ENCODE measurements around the gene ZNF487. TPM values are rescaled to one million over a fixed set of nuclear protein-coding genes. Genes with fewer than 3 reads are reported as not detected.

The ZNF487 gene
- total and polyA plus RNA-seq, 2 donors (not counting 1 experiment from before 2014, with no cell fraction given), result 9.8 to 14.8 TPM

GRCh38 chr10:43440463-43441134 is 3.7 kb downstream of the ZNF487 start:
- H3K4me2 ChIP-seq (replicated peaks; ENCODE audit: low read depth, low read length, poor library complexity, severe bottlenecking), result peak overlapping the region; percentile 26
- H3K9ac ChIP-seq (ENCODE audit: low read length), result no peak overlapping the region
- no peak overlapping the region for H2AFZ ChIP-seq (ENCODE audit: insufficient read depth, low read depth, low read length, poor library complexity, severe bottlenecking)
- no CpG with 5 or more reads among the region's 5 CpGs for WGBS (ENCODE audit: insufficient coverage)
- ChIA-PET POLR2A (interaction anchor here (0.6 to 0.8 kb wide), 2 partner anchors 11 to 33 kb away, joined by 3 read pairs; no protein-coding TSS in a partner anchor), CTCF (no interaction called here)
- H3K27me3 Mint-ChIP-seq, result no peaks in the 10 kb centered on the region
- no peaks in the 10 kb centered on the region for H3K27me3 ChIP-seq (replicated peaks in 1 of 4; ENCODE audit: control extremely low read depth in 1 of 4, control insufficient read depth in 3 of 4, insufficient read depth in 4 of 4, low read length in 3 of 4)
- no peak for DNase-seq
- no peak for TF ChIP-seq CTCF (IDR thresholded peaks at IDR 0.05)
- TF ChIP-seq EZH2 (IDR thresholded peaks at IDR 0.05; ENCODE audit: borderline replicate concordance, insufficient read depth, low read depth, low read length, poor library complexity, severe bottlenecking), result no peak
- peaks cover 0 to 3% (median 0%) of the 10 kb centered on the region in 3 donors for H3K9me3 ChIP-seq (ENCODE audit: control extremely low read depth in 1 of 3, control insufficient read depth in 2 of 3, insufficient read depth in 1 of 3, low read length in 2 of 3)
- no peak for ATAC-seq (ENCODE audit: low read depth)
- H3K4me3 Mint-ChIP-seq, result peak overlapping the region; percentile 39
- intact Hi-C loops (cut with micrococcal nuclease), result no loop called here
- H3K79me2 ChIP-seq (ENCODE audit: control insufficient read depth, insufficient read depth, low read length), result peaks cover 77% of the 10 kb centered on the region
- H3K4me3 ChIP-seq (ENCODE audit: control extremely low read depth in 1 of 5, extremely low read depth in 1 of 5, insufficient read depth in 1 of 5, low read depth in 2 of 5, low read length in 4 of 5), result no peak overlapping the region
- H3K27ac ChIP-seq (ENCODE audit: low read length in 2 of 2), result peak overlapping the region; percentile 18 to 32
- peaks cover 29% of the 10 kb centered on the region for H3K4me1 Mint-ChIP-seq
- no peaks in the 10 kb centered on the region for H3K9me3 Mint-ChIP-seq (ENCODE audit: insufficient read depth)
- peaks cover 4% of the 10 kb centered on the region for H4K20me1 ChIP-seq (ENCODE audit: control insufficient read depth, insufficient read depth, low read length, poor library complexity, severe bottlenecking)
- peak overlapping the region; percentile 70 for H3K27ac Mint-ChIP-seq
- H3K36me3 ChIP-seq (replicated peaks in 1 of 2; ENCODE audit: control extremely low read depth in 1 of 2, control insufficient read depth in 1 of 2, extremely low read depth in 1 of 2, insufficient read depth in 2 of 2, low read length in 1 of 2), result no peaks in the 10 kb centered on the region
- H3K4me1 ChIP-seq (ENCODE audit: control insufficient read depth in 2 of 2, insufficient read depth in 2 of 2, low read length in 2 of 2), result peaks cover 17 to 44% of the 10 kb centered on the region in 2 donors

DNA sequence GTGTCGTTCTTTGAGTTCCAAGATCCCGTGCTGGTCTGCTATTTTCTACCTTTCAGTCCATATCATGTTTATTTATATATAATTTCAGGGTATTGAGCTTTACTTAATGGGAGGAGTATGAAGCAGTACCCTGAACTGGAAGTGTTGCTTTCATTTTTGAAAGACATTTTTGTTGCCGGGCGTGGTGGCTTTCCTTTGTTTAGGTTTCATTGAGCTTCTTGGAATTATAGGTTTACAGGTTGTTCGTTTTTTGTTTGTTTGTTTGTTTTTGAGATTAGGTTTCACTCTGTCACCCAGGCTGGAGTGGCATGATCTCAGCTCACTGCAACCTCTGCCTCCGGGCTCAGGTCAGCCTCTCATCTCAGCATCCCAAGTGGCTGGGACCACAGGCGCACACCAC is 7.4 kb downstream of the ZNF487 start:
- Histone ChIP-seq H3K4me3 (ENCODE audit: control extremely low read depth in 1 of 5, extremely low read depth in 1 of 5, insufficient read depth in 1 of 5, low read depth in 2 of 5, low read length in 4 of 5) (no peak overlapping the region), H3K4me1 (ENCODE audit: control insufficient read depth in 2 of 2, insufficient read depth in 2 of 2, low read length in 2 of 2) (peaks cover 12 to 24% of the 10 kb centered on the region in 2 donors), H3K27ac (ENCODE audit: low read length in 2 of 2) (no peak overlapping the region), H3K79me2 (ENCODE audit: control insufficient read depth, insufficient read depth, low read length) (peaks cover 62% of the 10 kb centered on the region), H3K4me2 (replicated peaks; ENCODE audit: low read depth, low read length, poor library complexity, severe bottlenecking) (no peak overlapping the region), H3K36me3 (replicated peaks in 1 of 2; ENCODE audit: control extremely low read depth in 1 of 2, control insufficient read depth in 1 of 2, extremely low read depth in 1 of 2, insufficient read depth in 2 of 2, low read length in 1 of 2) (no peaks in the 10 kb centered on the region), H3K9ac (ENCODE audit: low read length) (no peak overlapping the region), H3K27me3 (replicated peaks in 1 of 4; ENCODE audit: control extremely low read depth in 1 of 4, control insufficient read depth in 3 of 4, insufficient read depth in 4 of 4, low read length in 3 of 4) (no peaks in the 10 kb centered on the region), H3K9me3 (ENCODE audit: control extremely low read depth in 1 of 3, control insufficient read depth in 2 of 3, insufficient read depth in 1 of 3, low read length in 2 of 3) (peaks cover 0 to 16% (median 0%) of the 10 kb centered on the region in 3 donors), H2AFZ (ENCODE audit: insufficient read depth, low read depth, low read length, poor library complexity, severe bottlenecking) (no peak overlapping the region), H4K20me1 (ENCODE audit: control insufficient read depth, insufficient read depth, low read length, poor library complexity, severe bottlenecking) (peaks cover 4% of the 10 kb centered on the region)
- Mint-ChIP-seq H3K9me3 (ENCODE audit: insufficient read depth) (no peaks in the 10 kb centered on the region), H3K4me1 (peaks cover 12% of the 10 kb centered on the region), H3K27ac (no peak overlapping the region), H3K27me3 (no peaks in the 10 kb centered on the region), H3K4me3 (no peak overlapping the region)
- WGBS (ENCODE audit: insufficient coverage), result 87% methylated on average over 3 of the region's 7 CpGs
- ATAC-seq (ENCODE audit: low read depth), result no peak
- CTCF ChIA-PET, result interaction anchor here (0.9 kb wide), 1 partner anchor 48 kb away, joined by 3 read pairs; no protein-coding TSS in a partner anchor
- TF ChIP-seq CTCF (IDR thresholded peaks at IDR 0.05) (no peak), EZH2 (IDR thresholded peaks at IDR 0.05; ENCODE audit: borderline replicate concordance, insufficient read depth, low read depth, low read length, poor library complexity, severe bottlenecking) (no peak)
- DNase-seq, result no peak
- POLR2A ChIA-PET, result no interaction called here
- intact Hi-C loops (cut with micrococcal nuclease), result no loop called here

Data from B cell (primary cell).